HL-60 (cell line): ENCODE measurements around the gene DTD1.

Source experiments
- DNase-seq, 2 experiments: peaks; one replicate each; pipeline ENCODE4 v3.0.0-alpha.2; 2010 to 2020; ENCODE audit warnings: low read depth in 1 of 2, low spot score in 1 of 2
- H3K27ac ChIP-seq: fragments of 250-450 bp; sonication (Bioruptor Pico); replicated peaks from 2 replicates; pipeline ENCODE4 v1.5.1; 2020; ENCODE audit warnings: mild to moderate bottlenecking, moderate library complexity
- H3K27me3 ChIP-seq: fragments of 250-450 bp; sonication (Bioruptor Pico); 2 replicates; pipeline ENCODE4 v1.5.1; 2021; ENCODE audit warnings: mild to moderate bottlenecking, moderate library complexity; ENCODE audit not compliant: insufficient read depth, poor library complexity, severe bottlenecking
- H3K4me3 ChIP-seq: replicated peaks from 2 replicates; pipeline ENCODE4 v1.5.1; 2011; ENCODE audit warnings: mild to moderate bottlenecking, control low read depth, low read length; ENCODE audit not compliant: insufficient read depth
- CTCF ChIP-seq: IDR thresholded peaks from one replicate; pipeline ENCODE4 v1.5.1; 2011; ENCODE audit warnings: low read length, control low read depth, inconsistent platforms; ENCODE audit not compliant: insufficient read depth
- GABPA ChIP-seq: IDR thresholded peaks from 2 replicates; pipeline ENCODE4 v1.6.1; 2012; ENCODE audit warnings: low read depth
- POLR2AphosphoS5 ChIP-seq: IDR thresholded peaks from 2 replicates; pipeline ENCODE4 v1.6.1; 2012; ENCODE audit warnings: low read depth
- SPI1 ChIP-seq: IDR thresholded peaks from 2 replicates; pipeline ENCODE4 v1.6.1; 2012; ENCODE audit warnings: low read depth, mild to moderate bottlenecking, borderline replicate concordance
- TF ChIP-seq, protein P1 (sequence below): IDR thresholded peaks from 2 replicates; pipeline ENCODE4 v1.6.1; 2012; ENCODE audit warnings: low read depth; ENCODE audit not compliant: insufficient replicate concordance

DTD1 gene

GRCh38 chr20:18613553-18613952, 25.7 kb downstream of the DTD1 start:
- DNase-seq: no peak
- no peaks in the 10 kb centered on the region for H3K27me3 ChIP-seq
- no peak overlapping the region for H3K27ac ChIP-seq
- TF ChIP-seq, protein P1, sequence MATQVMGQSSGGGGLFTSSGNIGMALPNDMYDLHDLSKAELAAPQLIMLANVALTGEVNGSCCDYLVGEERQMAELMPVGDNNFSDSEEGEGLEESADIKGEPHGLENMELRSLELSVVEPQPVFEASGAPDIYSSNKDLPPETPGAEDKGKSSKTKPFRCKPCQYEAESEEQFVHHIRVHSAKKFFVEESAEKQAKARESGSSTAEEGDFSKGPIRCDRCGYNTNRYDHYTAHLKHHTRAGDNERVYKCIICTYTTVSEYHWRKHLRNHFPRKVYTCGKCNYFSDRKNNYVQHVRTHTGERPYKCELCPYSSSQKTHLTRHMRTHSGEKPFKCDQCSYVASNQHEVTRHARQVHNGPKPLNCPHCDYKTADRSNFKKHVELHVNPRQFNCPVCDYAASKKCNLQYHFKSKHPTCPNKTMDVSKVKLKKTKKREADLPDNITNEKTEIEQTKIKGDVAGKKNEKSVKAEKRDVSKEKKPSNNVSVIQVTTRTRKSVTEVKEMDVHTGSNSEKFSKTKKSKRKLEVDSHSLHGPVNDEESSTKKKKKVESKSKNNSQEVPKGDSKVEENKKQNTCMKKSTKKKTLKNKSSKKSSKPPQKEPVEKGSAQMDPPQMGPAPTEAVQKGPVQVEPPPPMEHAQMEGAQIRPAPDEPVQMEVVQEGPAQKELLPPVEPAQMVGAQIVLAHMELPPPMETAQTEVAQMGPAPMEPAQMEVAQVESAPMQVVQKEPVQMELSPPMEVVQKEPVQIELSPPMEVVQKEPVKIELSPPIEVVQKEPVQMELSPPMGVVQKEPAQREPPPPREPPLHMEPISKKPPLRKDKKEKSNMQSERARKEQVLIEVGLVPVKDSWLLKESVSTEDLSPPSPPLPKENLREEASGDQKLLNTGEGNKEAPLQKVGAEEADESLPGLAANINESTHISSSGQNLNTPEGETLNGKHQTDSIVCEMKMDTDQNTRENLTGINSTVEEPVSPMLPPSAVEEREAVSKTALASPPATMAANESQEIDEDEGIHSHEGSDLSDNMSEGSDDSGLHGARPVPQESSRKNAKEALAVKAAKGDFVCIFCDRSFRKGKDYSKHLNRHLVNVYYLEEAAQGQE: no peak
- no peak for TF ChIP-seq GABPA
- no peak for TF ChIP-seq SPI1
- TF ChIP-seq POLR2AphosphoS5: no peak
- no peak for TF ChIP-seq CTCF
- no peak overlapping the region for H3K4me3 ChIP-seq

DNA sequence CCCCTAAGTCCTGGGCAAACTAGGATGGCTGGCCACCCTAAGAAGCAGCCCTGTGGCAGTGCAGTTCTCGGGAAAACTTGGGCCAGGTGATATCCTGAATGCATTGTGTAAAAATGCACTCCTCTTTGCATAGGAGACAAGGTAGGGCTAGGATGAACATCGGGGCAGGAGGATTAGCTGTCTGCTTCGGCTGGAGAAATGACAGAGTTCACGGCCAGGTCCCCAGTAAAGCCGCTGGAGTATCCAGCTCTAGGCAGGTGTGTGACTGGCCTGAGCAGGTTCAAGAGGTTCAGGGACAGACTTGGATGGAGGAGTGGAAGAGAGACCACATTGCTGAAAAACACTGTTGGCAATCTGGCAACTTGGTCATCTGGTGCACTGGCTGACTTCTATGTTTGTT, 26.4 kb downstream of the DTD1 start:
- TF ChIP-seq, protein P1: no peak
- TF ChIP-seq SPI1 (no peak), POLR2AphosphoS5 (no peak), GABPA (no peak), CTCF (no peak)
- Histone ChIP-seq H3K27ac (no peak overlapping the region), H3K27me3 (no peaks in the 10 kb centered on the region), H3K4me3 (no peak overlapping the region)
- DNase-seq: no peak

DNA sequence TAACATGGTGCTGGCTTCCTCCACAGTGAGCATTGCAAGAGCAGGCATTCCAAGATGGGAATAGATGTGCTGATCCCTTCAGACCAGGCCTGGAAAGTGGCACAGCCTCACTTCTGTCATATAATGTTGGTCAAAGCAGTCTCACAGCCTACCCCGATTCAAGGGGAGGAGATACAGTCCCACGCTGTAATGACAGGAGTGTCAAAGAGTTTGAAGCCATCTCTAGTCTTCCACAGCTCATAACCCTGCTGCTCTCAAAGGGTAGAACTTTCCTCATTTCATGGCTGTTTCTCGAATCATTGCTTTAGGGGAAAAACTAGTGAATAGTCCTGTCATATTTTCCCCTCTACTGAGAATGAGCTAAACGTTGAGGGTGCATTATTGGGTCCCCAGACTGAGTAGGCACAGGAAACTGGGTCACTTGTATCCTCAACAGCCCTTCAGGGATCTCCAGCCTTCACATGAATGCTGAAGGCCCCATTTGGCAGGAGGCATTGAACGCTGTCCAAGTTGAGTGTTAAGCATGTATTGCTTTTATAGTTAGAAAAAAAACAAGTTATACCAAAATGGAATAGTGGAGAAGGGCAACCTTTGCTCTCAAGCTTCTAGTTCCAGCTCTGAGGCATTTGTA, 27.3 kb downstream of the DTD1 start:
- Histone ChIP-seq H3K4me3 (no peak overlapping the region), H3K27ac (no peak overlapping the region), H3K27me3 (no peaks in the 10 kb centered on the region)
- DNase-seq: no peak
- TF ChIP-seq CTCF: no peak
- TF ChIP-seq SPI1: no peak
- TF ChIP-seq, protein P1: no peak
- TF ChIP-seq POLR2AphosphoS5: no peak
- TF ChIP-seq GABPA: no peak
